Fibroblast of pulmonary artery (primary cell): Measurements from ENCODE around the gene SPARCL1.
A peak's percentile ranks its signal among the peaks of the same experiment; 100 is the strongest.

ENCODE experiments used
- DNase-seq: peaks from one replicate; pipeline ENCODE4 v3.0.0-alpha.2; 2010; ENCODE audit warnings: low read depth
- H3K4me3 ChIP-seq: replicated peaks from 2 replicates; pipeline ENCODE4 v1.5.1; 2011; ENCODE audit warnings: low read depth, mild to moderate bottlenecking, control low read depth, low read length, moderate library complexity
- TF ChIP-seq, protein P1 (sequence below): IDR thresholded peaks from 2 replicates; pipeline ENCODE4 v1.5.1; 2011; ENCODE audit warnings: mild to moderate bottlenecking, control low read depth, low read length, inconsistent platforms; ENCODE audit errors: missing control alignments

SPARCL1 gene

DNA sequence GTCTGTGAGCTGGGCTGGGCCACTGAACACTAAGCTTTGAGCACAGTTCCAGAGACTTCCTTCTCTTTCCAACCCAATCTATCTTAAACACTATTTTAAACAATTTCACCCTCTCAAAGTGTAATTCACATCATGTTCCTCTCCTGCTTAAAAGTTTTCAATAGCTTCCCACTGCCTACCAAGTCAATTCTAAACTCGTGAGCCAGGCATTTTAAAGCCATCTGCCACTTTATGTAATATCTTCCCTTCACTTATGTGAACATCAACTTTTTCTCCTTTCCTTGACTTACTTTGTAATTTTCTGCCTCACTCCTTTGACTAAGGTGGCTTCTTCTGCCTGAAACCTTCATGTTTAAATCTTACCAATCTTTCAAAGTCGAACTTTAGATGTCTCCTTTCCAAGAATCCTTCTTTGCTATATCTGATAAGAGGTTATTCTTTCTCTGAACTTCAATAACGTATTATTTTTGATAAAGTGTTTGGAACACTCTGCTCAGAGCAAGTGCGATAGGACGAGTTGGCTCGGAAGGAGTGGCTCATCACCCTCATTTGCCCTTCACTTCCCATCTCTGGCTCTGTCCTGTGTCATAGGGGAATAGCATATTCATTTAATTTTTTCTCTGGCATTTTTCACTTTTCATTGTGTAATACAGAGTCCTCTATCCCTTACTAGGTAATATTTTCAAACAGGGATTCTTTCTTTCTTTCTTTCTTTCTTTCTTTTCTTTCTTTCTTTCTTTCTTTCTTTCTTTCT lies 13.0 kb upstream of the SPARCL1 start:
- no peak overlapping the region for H3K4me3 ChIP-seq
- TF ChIP-seq, protein P1, sequence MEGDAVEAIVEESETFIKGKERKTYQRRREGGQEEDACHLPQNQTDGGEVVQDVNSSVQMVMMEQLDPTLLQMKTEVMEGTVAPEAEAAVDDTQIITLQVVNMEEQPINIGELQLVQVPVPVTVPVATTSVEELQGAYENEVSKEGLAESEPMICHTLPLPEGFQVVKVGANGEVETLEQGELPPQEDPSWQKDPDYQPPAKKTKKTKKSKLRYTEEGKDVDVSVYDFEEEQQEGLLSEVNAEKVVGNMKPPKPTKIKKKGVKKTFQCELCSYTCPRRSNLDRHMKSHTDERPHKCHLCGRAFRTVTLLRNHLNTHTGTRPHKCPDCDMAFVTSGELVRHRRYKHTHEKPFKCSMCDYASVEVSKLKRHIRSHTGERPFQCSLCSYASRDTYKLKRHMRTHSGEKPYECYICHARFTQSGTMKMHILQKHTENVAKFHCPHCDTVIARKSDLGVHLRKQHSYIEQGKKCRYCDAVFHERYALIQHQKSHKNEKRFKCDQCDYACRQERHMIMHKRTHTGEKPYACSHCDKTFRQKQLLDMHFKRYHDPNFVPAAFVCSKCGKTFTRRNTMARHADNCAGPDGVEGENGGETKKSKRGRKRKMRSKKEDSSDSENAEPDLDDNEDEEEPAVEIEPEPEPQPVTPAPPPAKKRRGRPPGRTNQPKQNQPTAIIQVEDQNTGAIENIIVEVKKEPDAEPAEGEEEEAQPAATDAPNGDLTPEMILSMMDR: no peak
- no peak for DNase-seq

DNA sequence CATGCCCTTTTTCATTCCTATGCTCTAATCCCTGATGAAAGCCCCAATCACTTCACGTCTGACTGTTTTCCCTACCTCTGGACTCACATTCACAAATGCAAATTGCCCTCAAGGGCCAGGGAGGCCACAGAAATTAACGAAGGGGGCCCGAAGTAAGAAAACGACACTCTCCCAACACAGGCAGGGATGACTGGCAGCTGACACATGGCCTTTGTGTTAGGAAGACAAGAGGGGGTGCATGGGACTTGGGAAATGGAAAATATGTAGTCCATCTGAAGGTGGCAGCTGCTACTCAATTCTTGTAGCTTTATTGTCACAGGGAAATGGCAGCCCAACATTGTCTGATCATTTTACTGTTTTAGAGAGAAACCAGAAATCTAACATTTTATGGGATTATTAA lies 12.3 kb upstream of the SPARCL1 start:
- no peak overlapping the region for H3K4me3 ChIP-seq
- no peak for DNase-seq
- TF ChIP-seq, protein P1: no peak

DNA sequence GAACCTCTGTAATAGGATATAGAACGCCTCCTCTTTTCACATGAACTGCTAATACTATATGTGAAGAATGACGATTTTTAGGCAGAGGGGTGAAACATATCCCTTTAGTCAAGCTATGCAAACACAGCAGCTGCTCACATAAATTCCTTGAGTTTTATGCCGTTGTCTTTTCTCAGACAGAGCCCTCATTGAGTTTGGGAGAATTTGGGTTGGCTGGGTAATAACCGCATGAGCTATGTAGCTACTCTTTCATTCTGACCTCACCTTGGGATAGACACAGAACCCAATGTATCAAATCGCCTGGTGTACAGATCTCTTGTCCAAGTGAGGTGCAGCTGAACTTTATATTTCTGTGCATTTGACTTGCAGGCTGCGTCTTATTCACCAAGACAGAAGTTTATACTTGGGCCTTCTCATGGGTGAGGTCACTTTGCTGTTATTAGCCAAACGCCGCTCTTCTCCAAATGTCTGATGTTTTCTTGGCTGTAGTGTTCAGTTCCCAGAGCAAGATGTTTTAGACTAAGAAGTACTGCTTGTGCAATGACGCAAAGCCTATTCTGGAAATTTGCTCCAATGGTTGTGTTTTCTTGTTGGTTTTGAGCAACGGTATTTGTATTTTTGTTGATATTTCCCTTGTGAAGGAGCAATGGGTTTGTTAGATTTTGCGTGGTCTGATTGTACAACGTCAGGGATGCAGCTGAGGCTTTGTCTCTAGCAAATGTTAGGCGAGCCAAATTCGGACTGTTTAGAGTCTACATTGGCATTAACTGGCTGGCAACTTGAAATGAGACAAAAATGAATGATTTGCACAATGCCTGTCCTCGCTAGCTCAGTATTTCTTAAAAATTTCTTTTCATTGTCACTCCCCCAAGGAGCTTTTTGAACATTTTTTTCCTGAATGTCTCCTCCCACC lies 11.2 kb upstream of the SPARCL1 start:
- H3K4me3 ChIP-seq: no peak overlapping the region
- TF ChIP-seq, protein P1: no peak
- peak; percentile 84 for DNase-seq

DNA sequence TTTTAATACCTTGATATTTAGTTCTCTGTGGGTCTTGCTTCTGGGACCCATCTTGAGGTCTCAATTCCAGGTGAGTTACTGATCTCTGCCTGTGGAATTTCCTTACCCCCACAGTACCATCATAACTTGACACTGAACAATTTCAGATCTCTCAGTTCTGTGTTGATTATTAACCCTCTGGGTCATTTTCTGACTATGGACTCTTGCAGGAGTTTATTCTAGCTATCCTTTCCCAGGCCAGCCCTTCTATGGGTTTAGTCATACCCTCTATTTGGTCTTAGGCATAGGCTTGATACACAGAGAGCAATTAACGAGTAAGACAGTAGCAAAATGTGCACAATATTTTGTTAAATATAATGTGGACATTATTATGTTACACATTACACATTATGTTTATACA lies 3.7 kb upstream of the SPARCL1 start:
- TF ChIP-seq, protein P1: no peak
- no peak overlapping the region for H3K4me3 ChIP-seq
- DNase-seq: no peak

DNA sequence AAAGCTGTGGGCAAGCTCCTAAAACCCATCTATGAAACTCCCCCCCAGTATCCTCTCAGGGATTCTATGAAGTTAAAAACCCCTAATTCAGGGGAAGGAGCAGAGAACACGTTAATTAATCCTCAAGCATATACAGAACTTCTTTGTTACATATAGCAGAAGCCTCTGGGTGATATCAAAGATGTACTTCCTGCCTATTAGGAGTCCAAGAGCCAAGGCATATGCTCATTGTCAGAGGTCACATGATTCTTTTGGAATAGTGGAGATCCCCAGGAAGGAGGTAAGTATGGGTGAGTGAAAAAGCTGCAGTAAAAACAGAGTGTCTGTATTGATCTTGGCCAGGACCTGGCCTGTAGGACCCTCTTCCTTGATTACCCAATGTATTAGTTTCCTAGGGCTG lies 2.9 kb upstream of the SPARCL1 start:
- TF ChIP-seq, protein P1: no peak
- DNase-seq: peak; percentile 50
- no peak overlapping the region for H3K4me3 ChIP-seq

DNA sequence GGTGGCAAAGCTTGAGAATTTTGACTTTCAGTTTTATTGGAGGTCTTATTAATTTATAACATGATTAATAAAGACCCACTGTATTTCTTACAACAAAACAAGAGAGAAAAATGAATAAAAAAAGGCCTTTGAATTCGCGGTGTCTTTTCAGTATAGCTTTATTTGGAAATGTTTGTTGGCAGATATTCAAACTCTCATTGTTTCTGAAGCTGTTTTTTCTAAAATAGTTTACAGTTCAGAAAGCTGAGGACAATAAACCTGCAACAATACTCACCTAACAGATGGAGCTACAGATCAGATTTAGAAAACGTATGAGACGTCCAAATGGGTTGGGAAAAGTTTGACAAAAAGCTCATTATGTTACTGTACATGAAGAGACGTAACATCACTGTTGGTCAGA lies 2.4 kb upstream of the SPARCL1 start:
- DNase-seq: peak; percentile 53
- H3K4me3 ChIP-seq: no peak overlapping the region
- TF ChIP-seq, protein P1: no peak
